Gastrocnemius medialis (tissue), 4 donors: Measurements from ENCODE around the gene PMEPA1. TPM values are rescaled to one million over a fixed set of nuclear protein-coding genes. Genes with fewer than 3 reads are reported as not detected.

Experiments
- ATAC-seq, 2 donors: fragments of 150-250 bp; one replicate each; pipeline ENCODE4 v1.9.1; 2016
- DNase-seq, 2 donors: peaks; one replicate each; pipeline ENCODE4 v3.0.0-alpha.2; 2019
- H3K27ac ChIP-seq, 4 donors: fragments of 200-600 bp; sonication (generic); 1 replicate in 1 of 4; 2 replicates in 3 of 4; pipeline ENCODE4 v1.5.1; 2016 to 2018; ENCODE audit warnings: mild to moderate bottlenecking in 2 of 4, moderate library complexity in 1 of 4
- H3K27me3 ChIP-seq, 3 donors: fragments of 200-600 bp; sonication (generic) in 2 of 3; 1 replicate in 1 of 3; 2 replicates in 2 of 3; pipeline versions ENCODE4 v1.5.1 to v1.6.0; 2016 to 2019; ENCODE audit warnings: mild to moderate bottlenecking in 1 of 3, moderate library complexity in 1 of 3
- H3K36me3 ChIP-seq, 2 donors: fragments of 200-600 bp; sonication (generic) in 1 of 2; one replicate each; pipeline ENCODE4 v1.5.1; 2017 to 2018
- H3K4me1 ChIP-seq, 2 donors: fragments of 200-600 bp; sonication (generic) in 1 of 2; one replicate each; pipeline ENCODE4 v1.5.1; 2016 to 2017; ENCODE audit warnings: mild to moderate bottlenecking in 2 of 2
- H3K4me3 ChIP-seq, 4 donors: fragments of 200-600 bp; sonication (generic) in 3 of 4; 1 replicate in 1 of 4; 2 replicates in 3 of 4; pipeline ENCODE4 v1.5.1; 2016 to 2019; ENCODE audit warnings: mild to moderate bottlenecking in 2 of 4
- H3K9me3 ChIP-seq, 3 donors: fragments of 200-600 bp; sonication (generic) in 2 of 3; 1 replicate in 1 of 3; 2 replicates in 2 of 3; pipeline ENCODE4 v1.5.1; 2016 to 2019
- POLR2A ChIP-seq, 2 donors: fragments of 450-650 bp; IDR thresholded peaks; one replicate each; pipeline ENCODE4 v1.6.1; 2017; ENCODE audit warnings: antibody characterized with exemption in 2 of 2, mild to moderate bottlenecking in 2 of 2, moderate library complexity in 2 of 2
- in situ Hi-C, 4 donors: fragments of 200-750 bp; cut with MboI; loops; one replicate each; pipeline versions ENCODE4 v1.15.0 to v1.8.0; 2017; ENCODE audit warnings: low sequenced_read_pairs in 4 of 4
- intact Hi-C: fragments of 100-400 bp; cut with DNase I; formaldehyde crosslinking; loops from one replicate; pipeline ENCODE4 v1.15.1; 2023; ENCODE audit warnings: low total_unique reads
- total RNA-seq, 4 donors: library from RNA; depleted of rRNA; stranded (reverse); fragments of >200 nt; gene quantifications; one replicate each; pipeline versions ENCODE4 v1.1.0 to v1.2.3, GENCODE V29; 2016
- TF ChIP-seq, protein P1 (sequence below), 5 experiments: fragments of 450-650 bp in 3 of 5; fragments of 200-600 bp in 2 of 5; sonication (generic) in 2 of 5; IDR thresholded peaks in 4 of 5; conservative IDR thresholded peaks in 1 of 5; 1 replicate in 4 of 5; 2 replicates in 1 of 5; pipeline ENCODE4 v1.5.1; 2016 to 2019; ENCODE audit warnings: antibody characterized with exemption in 5 of 5, mild to moderate bottlenecking in 3 of 5, moderate library complexity in 3 of 5

PMEPA1 gene
- total RNA-seq, 4 donors from 2014 or later: 1.5 to 8.1 (median 5.8) TPM

DNA sequence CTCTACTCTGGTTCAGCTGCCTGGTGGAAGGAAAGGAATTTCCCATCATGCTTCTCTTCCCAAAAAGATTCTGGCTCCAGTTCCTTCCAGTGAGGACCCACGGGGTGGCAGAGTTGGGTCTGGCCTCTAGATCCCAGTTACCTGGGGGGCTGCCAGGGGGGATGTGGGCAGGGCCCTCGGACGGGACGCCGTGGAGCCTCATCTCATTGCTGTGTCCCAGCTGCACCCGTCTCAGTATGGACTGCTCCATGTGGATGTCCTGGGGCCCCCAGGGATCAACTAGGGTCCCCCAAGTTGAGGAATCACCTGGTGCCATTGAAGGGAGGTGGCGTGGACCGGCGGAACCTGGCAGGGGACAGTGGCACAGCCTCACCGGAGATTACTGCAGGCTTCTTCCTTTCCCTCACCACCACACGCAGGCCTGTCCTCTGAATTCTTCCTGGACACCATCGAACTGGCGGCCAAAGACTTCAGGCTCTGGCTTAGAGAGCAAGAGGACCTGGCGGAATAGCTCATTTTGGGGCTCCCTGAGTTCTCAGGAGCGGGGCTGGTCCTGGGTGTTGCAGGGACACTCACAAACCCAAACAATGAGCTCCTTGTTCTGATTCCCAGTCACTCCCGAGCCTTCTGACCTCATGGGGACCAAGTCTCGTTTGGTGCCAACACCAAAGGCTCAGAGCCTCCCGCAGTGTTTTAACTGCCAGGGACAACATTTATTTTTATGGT lies 98.1 kb downstream of the PMEPA1 start:
- Histone ChIP-seq H3K27me3 (peaks cover 0 to 9% (median 0%) of the 10 kb centered on the region in 3 donors), H3K36me3 (no peaks in the 10 kb centered on the region), H3K27ac (no peak overlapping the region), H3K4me1 (no peaks in the 10 kb centered on the region), H3K4me3 (no peak overlapping the region), H3K9me3 (no peaks in the 10 kb centered on the region)
- intact Hi-C loops: no loop called here
- DNase-seq (no peak), ATAC-seq (no peak)
- TF ChIP-seq, protein P1, sequence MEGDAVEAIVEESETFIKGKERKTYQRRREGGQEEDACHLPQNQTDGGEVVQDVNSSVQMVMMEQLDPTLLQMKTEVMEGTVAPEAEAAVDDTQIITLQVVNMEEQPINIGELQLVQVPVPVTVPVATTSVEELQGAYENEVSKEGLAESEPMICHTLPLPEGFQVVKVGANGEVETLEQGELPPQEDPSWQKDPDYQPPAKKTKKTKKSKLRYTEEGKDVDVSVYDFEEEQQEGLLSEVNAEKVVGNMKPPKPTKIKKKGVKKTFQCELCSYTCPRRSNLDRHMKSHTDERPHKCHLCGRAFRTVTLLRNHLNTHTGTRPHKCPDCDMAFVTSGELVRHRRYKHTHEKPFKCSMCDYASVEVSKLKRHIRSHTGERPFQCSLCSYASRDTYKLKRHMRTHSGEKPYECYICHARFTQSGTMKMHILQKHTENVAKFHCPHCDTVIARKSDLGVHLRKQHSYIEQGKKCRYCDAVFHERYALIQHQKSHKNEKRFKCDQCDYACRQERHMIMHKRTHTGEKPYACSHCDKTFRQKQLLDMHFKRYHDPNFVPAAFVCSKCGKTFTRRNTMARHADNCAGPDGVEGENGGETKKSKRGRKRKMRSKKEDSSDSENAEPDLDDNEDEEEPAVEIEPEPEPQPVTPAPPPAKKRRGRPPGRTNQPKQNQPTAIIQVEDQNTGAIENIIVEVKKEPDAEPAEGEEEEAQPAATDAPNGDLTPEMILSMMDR (IDR thresholded peaks at IDR 0.05 in 4 of 5, conservative IDR thresholded peaks at IDR 0.05 in 1 of 5): no peak
- TF ChIP-seq POLR2A (IDR thresholded peaks at IDR 0.05): no peak
- in situ Hi-C loops: no loop called here

DNA sequence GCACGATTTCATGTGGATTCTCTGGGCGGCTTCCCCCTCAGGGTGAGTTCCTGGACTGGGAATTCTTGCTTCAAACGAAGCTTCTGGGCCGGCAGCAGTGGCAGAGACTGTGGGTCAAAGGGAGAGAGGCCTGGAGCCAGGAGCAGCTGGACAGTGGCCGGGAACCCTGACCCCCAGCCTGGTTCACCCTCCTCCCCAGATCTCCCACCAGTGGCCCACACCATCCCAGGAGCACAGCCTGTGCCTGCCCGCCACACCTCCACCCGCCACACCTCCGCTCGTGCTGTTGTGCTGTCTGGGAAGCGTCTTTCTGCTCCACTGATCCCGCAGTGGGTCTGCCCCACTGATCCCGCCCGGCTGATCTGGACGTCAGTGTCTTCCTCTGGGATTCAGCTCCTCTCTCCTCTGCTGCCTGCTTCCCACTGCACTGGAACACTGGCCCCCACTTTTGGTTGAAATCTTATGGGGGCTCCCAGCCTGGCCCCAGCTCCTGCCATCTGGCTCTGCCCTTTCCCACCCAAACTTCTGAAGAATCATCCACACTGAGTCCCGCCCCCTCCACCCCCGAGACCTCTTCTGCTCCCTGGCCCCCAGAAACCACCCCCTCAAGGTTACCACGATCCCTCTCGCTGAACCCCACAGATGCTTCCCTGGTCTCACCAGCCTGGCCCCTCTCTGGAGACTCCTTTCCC lies 99.4 kb downstream of the PMEPA1 start:
- Histone ChIP-seq H3K4me1 (no peaks in the 10 kb centered on the region), H3K36me3 (no peaks in the 10 kb centered on the region), H3K27me3 (peaks cover 0 to 8% (median 0%) of the 10 kb centered on the region in 3 donors), H3K4me3 (no peak overlapping the region), H3K27ac (no peak overlapping the region), H3K9me3 (no peaks in the 10 kb centered on the region)
- no peak for DNase-seq
- intact Hi-C loops: no loop called here
- no peak for ATAC-seq
- in situ Hi-C loops: no loop called here
- TF ChIP-seq, protein P1 (IDR thresholded peaks at IDR 0.05 in 4 of 5, conservative IDR thresholded peaks at IDR 0.05 in 1 of 5): no peak
- TF ChIP-seq POLR2A (IDR thresholded peaks at IDR 0.05): no peak

DNA sequence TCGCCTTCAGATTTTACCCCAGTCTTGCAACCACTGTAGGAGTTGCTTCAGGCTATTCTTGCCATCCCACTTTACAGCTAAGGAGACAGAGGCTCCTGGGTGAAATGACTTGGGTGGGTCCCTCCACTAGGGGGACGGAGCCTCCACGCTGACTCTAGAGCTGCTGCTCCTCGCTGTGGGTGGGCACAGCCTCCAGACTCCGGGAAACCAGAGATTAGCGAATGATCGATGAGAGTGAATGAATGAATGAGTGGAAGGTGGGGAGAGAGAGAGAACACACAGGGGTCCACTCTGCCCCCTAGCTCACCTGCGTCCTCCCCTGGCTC lies 100.0 kb downstream of the PMEPA1 start:
- Histone ChIP-seq H3K4me1 (no peaks in the 10 kb centered on the region), H3K27ac (no peak overlapping the region), H3K27me3 (peaks cover 0 to 8% (median 0%) of the 10 kb centered on the region in 3 donors), H3K9me3 (no peaks in the 10 kb centered on the region), H3K36me3 (no peaks in the 10 kb centered on the region), H3K4me3 (no peak overlapping the region)
- no peak for TF ChIP-seq POLR2A (IDR thresholded peaks at IDR 0.05)
- TF ChIP-seq, protein P1 (IDR thresholded peaks at IDR 0.05 in 4 of 5, conservative IDR thresholded peaks at IDR 0.05 in 1 of 5): no peak
- in situ Hi-C loops: loop anchor here in 1 of 4 donors (10.0 kb wide), 1 partner anchor 605 kb away; no protein-coding TSS in a partner anchor
- ATAC-seq (no peak), DNase-seq (no peak)
- intact Hi-C loops: loop anchor here (5.0 kb wide), 1 partner anchor 1182 kb away; no protein-coding TSS in a partner anchor

DNA sequence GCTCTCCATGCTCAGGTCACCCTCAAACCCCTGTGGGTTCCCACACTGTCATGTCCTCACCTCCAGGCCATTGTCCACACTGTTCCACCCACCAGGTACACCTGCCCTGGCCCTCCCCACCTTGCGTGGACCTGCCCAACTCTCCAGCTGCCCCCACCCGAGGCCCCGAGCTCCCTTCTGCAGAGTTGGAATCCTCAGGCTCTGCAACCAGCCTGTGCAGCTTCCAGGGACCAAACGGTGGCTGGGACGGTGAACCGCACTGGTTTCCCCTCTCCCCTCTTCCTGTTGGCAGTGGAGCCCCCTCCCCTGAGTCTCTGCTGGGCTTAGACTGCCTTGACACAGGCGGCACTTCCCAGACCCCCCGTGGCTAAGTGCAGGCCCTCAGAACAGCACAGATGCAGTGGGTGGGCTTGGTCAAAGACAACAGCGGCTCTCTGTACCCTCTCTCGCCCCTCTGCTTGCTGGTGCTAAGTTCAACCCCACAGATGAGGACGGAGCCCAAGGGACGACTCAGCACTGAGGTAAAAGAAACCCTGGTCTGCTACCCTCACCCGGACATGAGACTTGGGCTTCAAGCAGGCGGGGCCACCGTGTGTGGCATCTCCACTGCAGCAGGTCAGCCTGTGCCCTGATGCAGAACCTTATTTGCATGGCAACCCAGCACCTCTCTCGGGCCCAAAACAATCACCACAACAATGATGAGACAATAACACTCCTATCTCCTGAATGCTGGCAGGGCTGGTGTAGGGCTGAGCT lies 100.6 kb downstream of the PMEPA1 start:
- ATAC-seq: no peak
- no peaks in the 10 kb centered on the region for H3K36me3 ChIP-seq
- no peak overlapping the region for H3K27ac ChIP-seq
- DNase-seq: no peak
- intact Hi-C loops: loop anchor here (5.0 kb wide), 1 partner anchor 1183 kb away; no protein-coding TSS in a partner anchor
- H3K27me3 ChIP-seq: peaks cover 0 to 8% (median 0%) of the 10 kb centered on the region in 3 donors
- H3K4me3 ChIP-seq: no peak overlapping the region
- H3K4me1 ChIP-seq: no peaks in the 10 kb centered on the region
- TF ChIP-seq, protein P1 (IDR thresholded peaks at IDR 0.05 in 4 of 5, conservative IDR thresholded peaks at IDR 0.05 in 1 of 5): no peak
- TF ChIP-seq POLR2A (IDR thresholded peaks at IDR 0.05): no peak
- H3K9me3 ChIP-seq: no peaks in the 10 kb centered on the region
- in situ Hi-C loops: loop anchor here in 1 of 4 donors (10.0 kb wide), 1 partner anchor 606 kb away; no protein-coding TSS in a partner anchor
